ENCODE results near the gene CBX1.

- TF ChIP-seq POLR2AphosphoS5 (IDR thresholded peaks at IDR 0.05; ENCODE audit: low read depth, low read length), result no peak
- no peak for TF ChIP-seq TAF1 (IDR thresholded peaks at IDR 0.05; ENCODE audit: borderline replicate concordance, low read depth, low read length)
Observed at GRCh38 chr17:48031966-48032365, 69.3 kb downstream of the CBX1 start.
